ENCODE data around the gene ARSA.

ARSA gene

DNA sequence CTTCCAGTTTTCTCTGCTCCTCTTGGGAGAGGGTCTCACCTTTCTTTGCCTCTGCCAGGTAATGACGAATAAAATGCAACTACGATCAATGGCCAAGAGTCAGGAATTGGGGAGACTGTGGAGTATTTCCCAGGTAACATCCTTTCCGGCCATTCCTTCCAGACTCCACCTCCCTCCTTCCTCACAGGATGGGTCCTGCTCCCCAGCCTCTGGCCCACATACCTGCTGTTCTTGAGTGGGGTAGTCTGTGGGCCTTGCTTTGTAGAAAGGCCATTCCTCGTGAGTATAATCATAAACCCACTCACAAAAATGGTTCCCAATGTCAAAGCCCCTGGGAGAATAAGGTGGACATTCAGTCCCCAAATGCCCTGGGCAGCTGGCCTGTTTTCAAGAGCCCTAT, 48.2 kb downstream of the ARSA start:
- no peak for DNase-seq (ENCODE audit: low read depth)

DNA sequence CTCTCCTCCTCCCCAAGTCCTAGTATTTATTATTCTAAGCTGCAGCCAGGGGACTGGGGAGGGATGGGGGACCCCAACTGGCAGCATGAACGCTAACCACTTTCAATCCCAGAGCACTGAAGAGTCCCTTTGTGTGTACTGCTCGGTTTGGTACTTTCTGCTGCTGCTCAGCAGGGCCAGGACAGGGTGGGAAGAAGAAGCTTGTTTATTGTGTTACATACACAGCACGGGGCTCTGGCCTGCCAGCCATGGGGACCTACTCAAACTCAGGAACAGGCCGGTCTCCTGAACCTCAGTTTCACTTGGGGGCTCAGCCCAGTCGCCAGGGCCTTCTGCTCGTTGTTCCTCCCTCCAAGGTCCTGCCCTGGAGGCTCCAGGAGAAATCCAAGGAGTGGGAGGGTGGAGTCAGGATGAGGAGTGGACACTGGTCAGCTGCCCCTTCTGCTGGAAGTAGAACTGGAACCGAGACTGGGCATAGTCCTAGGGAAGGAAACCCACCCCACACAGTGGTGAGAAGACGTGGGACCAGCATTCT, 49.1 kb downstream of the ARSA start:
- DNase-seq (ENCODE audit: low read depth), result no peak

DNA sequence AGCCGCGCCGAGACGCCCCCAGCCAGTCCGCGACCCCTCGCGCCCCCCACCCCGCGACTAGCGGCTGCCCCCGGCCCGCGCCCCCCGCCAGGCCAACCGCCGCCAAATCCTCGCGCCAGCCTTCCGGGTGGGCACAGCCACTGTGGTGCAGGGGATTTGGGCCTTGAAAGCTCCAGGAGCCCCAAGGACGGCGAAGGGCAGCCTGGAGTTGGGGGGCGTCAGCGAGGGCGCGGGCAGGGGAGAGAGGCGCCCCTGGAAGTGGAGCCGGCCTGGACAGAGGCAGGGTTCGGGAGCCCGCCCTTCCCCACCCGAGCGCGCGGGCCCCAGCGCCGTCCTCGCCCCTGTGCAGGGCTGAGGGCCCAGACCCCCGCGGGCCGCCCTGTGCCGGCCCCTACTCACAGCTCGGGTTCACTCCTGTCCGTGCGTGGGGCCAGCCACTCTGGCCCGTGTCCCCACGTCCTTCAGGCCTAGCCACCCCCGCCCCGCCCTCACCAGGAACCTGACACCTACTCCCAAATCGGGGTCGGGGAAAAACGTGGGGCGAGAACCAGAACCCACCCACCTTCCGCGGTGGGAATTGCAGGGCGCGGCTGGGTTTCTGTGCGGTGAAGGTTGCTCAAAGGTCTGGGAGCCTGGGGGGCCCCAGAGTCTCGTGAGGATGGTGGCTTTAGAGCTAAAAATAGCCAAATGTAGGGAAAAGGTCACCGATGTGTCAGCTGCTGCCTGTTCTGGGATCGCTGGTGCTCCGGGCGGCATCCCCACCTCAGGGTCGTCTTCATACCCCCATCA, 49.8 kb downstream of the ARSA start, which contains the start of gene CPT1B:
Gene CPT1B (minus strand): TSS at position 441 of the 789 bp plus-strand sequence. CDS start 512 bp downstream, outside the sequence.
- no peak for DNase-seq (ENCODE audit: low read depth)

DNA sequence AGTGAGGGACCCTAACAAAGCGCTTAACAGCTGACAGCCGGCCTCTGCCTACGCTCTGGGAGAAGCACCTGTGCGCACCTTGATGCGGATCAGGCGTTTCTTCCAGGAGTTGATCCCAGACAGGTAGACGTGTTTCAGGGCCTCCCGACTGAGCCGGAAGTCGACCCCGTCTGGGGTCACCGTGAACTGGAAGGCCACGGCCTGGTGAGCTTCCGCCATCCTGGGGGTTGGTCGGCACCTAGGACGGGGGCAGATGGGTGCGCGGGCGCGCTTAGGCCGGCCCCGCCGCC, 50.3 kb downstream of the ARSA start:
- no peak for DNase-seq (ENCODE audit: low read depth)

DNA sequence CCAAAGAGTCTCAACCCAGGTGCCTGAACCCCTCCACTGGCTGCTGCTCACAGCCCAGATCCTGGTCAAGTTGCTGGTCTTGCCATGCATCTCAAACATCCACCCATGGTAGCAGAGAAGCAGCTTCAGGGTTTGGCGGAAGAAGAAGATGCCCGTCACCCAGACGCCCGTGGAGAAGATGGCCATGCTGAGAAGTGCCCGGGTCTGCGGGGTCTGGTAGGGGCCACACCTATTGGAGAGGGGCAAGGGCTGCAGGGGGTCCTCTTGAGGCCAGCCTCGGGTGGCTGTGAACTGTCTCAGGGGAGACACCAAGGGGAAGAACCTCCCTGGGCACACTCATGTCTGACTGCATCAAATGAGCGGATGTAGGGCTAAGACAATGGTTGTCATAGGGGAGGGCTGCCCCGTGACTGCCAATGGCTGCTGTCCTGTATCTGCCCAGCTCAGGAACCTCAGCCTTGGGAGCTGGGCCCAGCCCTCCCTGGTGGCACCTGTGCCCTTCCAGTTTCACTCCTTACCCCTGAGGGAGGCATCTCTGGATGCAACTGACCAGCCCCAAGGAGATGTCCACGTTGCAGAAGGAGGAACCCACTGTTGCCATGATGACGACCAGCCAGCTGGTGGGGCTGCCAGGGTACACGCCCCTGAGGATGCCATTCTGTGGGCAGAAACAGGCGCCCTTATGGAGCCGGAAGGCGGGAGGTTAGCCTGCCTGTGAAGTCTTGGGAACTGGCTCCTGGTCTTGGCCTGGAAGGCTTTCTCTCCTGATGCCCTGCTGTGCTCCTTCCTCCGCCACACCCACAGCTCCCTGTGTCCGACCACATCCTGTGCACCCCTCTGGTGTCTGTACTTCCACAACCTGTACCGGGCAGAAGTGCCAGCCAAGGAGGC, 50.9 kb downstream of the ARSA start:
- DNase-seq (ENCODE audit: low read depth), result no peak

DNA sequence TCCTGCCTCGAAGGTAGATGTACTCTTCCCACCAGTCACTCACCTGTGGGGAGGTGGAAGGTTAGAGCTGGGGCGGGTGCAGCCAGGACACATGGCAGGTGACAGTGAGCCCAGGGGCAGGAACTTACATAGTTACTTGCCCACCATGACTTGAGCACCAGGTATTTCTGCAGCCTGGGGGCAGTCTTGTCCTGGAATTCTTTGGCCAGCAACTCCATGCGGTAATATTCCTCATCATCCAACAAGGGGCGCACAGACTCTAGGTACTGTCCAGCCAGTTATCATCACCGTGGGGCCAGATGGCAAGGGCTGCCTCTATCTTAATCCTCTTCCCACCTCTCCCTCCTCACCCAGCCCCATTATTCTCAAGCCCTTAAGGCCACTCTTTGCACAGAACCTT, 51.9 kb downstream of the ARSA start:
- DNase-seq (ENCODE audit: low read depth), result no peak

DNA sequence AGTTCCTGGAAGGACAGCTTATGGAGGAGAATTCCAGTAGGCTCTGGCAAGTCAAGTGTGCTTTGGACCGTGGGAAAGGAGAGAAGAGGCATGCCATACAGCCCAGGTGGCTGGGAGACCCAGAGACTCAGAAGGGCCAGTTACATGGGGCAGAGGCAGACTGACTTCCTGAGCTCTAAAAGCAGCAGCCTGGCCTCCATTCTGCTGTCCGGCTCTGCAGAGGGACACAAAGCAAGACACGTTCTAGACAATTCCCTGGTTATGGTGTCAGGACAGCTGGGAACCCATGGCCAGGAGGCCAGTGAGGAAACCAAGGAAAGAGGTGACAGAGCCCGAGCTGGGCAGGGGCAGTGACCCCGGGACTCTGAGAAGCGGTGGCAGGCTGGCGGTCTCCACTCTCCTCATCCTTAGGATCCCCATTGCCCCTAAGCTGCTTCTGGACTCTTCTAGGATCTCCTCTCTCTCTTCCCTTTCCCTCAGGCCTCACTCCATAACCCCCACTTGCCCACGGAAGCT, 52.5 kb downstream of the ARSA start:
- no peak for DNase-seq (ENCODE audit: low read depth)

Measured in activated gamma-delta T cell treated with anti-CD3 and anti-CD28 coated beads, Interleukin-2, amount 50 U/mL, for 16 hours (primary cell).